ACC112 (cell line): ENCODE measurements around the gene SLC5A1.

Experiments used
- H2AFZ ChIP-seq: fragments of 200-600 bp; sonication (generic); one replicate; pipeline ENCODE4 v1.6.0; 2017; ENCODE audit warnings: antibody characterized with exemption, low read length; ENCODE audit not compliant: unreplicated experiment
- H3K27ac ChIP-seq: fragments of 200-600 bp; sonication (generic); 2 replicates; pipeline ENCODE4 v1.5.1; 2014; ENCODE audit warnings: low read depth, mild to moderate bottlenecking, antibody characterized with exemption, low read length, moderate library complexity
- H3K27me3 ChIP-seq: fragments of 200-600 bp; sonication (generic); 2 replicates; pipeline ENCODE4 v1.6.1; 2014; ENCODE audit warnings: mild to moderate bottlenecking, antibody characterized with exemption, low read length, moderate library complexity, mixed read lengths; ENCODE audit not compliant: insufficient read depth
- H3K36me3 ChIP-seq: fragments of 200-600 bp; sonication (generic); 2 replicates; pipeline ENCODE4 v1.6.1; 2016; ENCODE audit warnings: mild to moderate bottlenecking, antibody characterized with exemption, low read length, moderate library complexity, mixed read lengths; ENCODE audit not compliant: insufficient read depth
- H3K4me1 ChIP-seq: fragments of 200-600 bp; sonication (generic); one replicate; pipeline ENCODE4 v1.6.1; 2016; ENCODE audit warnings: low read length, mixed read lengths; ENCODE audit not compliant: insufficient read depth, unreplicated experiment, control insufficient read depth
- H3K4me3 ChIP-seq: fragments of 200-600 bp; sonication (generic); 2 replicates; pipeline ENCODE4 v1.5.1; 2014; ENCODE audit warnings: mild to moderate bottlenecking, low read depth, low read length
- H3K79me2 ChIP-seq: fragments of 200-600 bp; sonication (generic); one replicate; pipeline ENCODE4 v1.6.0; 2016; ENCODE audit warnings: low read length; ENCODE audit not compliant: control insufficient read depth, unreplicated experiment, insufficient read depth

SLC5A1 gene

DNA sequence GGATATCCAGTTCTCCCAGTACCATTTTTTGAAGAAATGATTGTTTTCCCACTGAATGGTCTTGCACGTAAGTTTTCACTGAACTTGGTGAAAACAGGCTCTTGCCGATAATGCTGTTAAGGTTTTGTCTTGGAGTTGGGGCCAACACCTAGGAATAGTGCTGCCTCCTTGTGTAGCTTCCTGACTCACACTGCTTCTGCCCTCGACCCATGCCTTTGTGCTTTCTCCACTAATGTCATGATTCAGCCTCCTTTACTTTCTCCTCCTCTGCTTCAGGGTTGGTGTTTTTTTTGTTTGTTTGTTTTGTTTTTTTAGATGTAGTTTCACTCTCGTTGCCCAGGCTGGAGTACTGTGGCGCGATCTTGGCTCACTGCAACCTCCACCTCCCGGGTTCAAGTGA, 30.2 kb downstream of the SLC5A1 start:
- H3K27me3 ChIP-seq = peaks cover 14% of the 10 kb centered on the region; the same call in 1 of the 2 replicates
- H3K79me2 ChIP-seq = no peaks in the 10 kb centered on the region
- H3K4me3 ChIP-seq = no peak overlapping the region
- no peak overlapping the region for H2AFZ ChIP-seq
- H3K36me3 ChIP-seq = no peaks in the 10 kb centered on the region
- H3K4me1 ChIP-seq = no peaks in the 10 kb centered on the region
- no peak overlapping the region for H3K27ac ChIP-seq

DNA sequence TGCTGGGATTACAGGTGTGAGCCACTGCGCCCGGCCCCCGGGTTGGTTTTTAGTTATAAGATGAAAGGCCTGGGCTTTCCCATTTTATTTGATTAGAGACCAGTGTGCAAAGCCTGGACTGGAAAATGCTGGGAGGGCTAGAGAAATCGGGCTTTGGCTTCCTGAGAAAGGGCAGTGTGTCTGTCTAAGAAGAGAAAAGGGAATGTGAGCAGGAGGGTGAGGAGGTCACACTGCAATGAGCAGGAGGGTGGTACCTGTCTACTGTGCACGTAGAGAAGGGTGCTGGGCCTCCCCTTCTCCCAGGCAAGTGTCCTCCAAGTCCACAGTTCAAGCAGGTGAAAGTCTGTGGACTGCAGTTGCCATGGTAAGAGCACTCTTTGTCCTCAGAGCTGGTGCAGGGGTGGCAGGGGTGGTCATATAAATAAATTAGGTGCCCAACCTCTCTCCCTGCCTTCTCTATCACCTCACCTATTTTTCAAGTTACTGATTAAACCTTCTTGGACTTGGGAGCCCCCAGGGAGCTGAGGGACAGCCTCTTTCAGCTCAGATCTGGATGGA, 30.8 kb downstream of the SLC5A1 start:
- peaks cover 1% of the 10 kb centered on the region for H3K4me1 ChIP-seq
- H3K36me3 ChIP-seq = no peaks in the 10 kb centered on the region
- no peaks in the 10 kb centered on the region for H3K79me2 ChIP-seq
- H3K27me3 ChIP-seq = peaks cover 10% of the 10 kb centered on the region; the same call in 1 of the 2 replicates
- no peak overlapping the region for H2AFZ ChIP-seq
- no peak overlapping the region for H3K27ac ChIP-seq
- H3K4me3 ChIP-seq = no peak overlapping the region

- Histone ChIP-seq H3K4me3 (no peak overlapping the region), H3K79me2 (no peaks in the 10 kb centered on the region), H3K4me1 (peaks cover 11% of the 10 kb centered on the region), H3K27me3 (peaks cover 10% of the 10 kb centered on the region; the same call in 1 of the 2 replicates), H3K27ac (no peak overlapping the region), H3K36me3 (no peaks in the 10 kb centered on the region), H2AFZ (no peak overlapping the region)
These were observed 33.1 kb downstream of the SLC5A1 start for GRCh38 chr22:32075997-32076760.

GRCh38 chr22:32076761-32077084, 33.7 kb downstream of the SLC5A1 start:
- H3K79me2 ChIP-seq = no peaks in the 10 kb centered on the region
- H3K36me3 ChIP-seq = no peaks in the 10 kb centered on the region
- no peak overlapping the region for H3K27ac ChIP-seq
- no peak overlapping the region for H3K4me3 ChIP-seq
- H3K4me1 ChIP-seq = peaks cover 11% of the 10 kb centered on the region
- H3K27me3 ChIP-seq = peaks cover 10% of the 10 kb centered on the region; the same call in 1 of the 2 replicates
- no peak overlapping the region for H2AFZ ChIP-seq

- Histone ChIP-seq H3K27me3 (peaks cover 10% of the 10 kb centered on the region; the same call in 1 of the 2 replicates), H3K4me3 (no peak overlapping the region), H3K4me1 (peaks cover 11% of the 10 kb centered on the region), H2AFZ (no peak overlapping the region), H3K79me2 (no peaks in the 10 kb centered on the region), H3K27ac (no peak overlapping the region), H3K36me3 (no peaks in the 10 kb centered on the region)
These were observed 34.1 kb downstream of the SLC5A1 start for GRCh38 chr22:32077151-32077550.

DNA sequence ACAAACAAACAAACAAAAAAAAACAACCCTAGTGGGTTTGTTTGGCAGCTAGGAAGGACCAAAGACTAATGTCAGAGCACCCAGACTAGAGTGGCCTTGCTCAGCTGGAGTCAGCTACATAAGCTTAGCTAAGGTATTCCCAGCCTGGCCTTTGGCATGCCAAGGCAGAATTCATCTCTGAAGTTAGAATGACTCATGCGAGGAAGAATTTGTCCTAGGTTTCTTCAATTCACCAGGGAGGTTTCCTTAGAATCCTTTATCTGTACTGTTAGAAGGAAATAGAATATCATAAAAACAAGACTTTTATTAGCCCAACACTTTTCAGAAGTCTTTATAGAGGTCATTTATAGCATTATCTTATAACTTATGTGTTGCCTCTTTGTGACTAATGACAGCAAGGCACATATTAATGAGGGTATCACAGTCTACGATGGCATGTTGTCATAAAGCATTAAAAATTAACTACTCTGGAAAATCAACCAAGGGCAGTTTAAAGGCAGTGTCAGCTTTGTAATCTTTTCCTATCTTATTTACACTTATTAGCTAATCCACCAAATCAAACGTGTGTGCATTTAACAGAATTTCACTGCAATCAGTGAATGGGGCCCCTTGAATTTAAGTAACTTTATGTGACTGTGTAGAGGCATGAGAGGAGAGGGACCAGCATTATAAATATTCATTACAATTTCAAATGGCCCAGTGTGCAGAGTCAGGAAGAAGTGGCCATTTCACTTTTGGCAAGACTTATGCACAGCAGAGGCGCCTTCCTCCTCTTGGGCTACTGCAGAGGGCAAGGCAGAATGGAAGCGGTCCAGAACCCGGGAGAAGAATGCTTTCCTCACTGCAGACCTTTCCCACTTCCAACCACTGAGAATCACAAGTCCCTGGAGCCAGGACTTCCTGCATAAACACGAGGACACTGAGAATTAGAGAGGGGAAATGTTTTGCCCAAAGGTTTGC, 36.3 kb downstream of the SLC5A1 start:
- Histone ChIP-seq H3K4me1 (peaks cover 11% of the 10 kb centered on the region), H3K36me3 (no peaks in the 10 kb centered on the region), H3K27ac (no peak overlapping the region), H3K27me3 (peaks cover 10% of the 10 kb centered on the region; the same call in 1 of the 2 replicates), H3K4me3 (no peak overlapping the region), H3K79me2 (no peaks in the 10 kb centered on the region), H2AFZ (no peak overlapping the region)

GRCh38 chr22:32080904-32081303, 37.8 kb downstream of the SLC5A1 start:
- Histone ChIP-seq H3K79me2 (no peaks in the 10 kb centered on the region), H3K27me3 (peaks cover 2% of the 10 kb centered on the region; the same call in 1 of the 2 replicates), H3K27ac (no peak overlapping the region), H3K36me3 (no peaks in the 10 kb centered on the region), H3K4me3 (no peak overlapping the region), H2AFZ (no peak overlapping the region), H3K4me1 (peaks cover 11% of the 10 kb centered on the region)

DNA sequence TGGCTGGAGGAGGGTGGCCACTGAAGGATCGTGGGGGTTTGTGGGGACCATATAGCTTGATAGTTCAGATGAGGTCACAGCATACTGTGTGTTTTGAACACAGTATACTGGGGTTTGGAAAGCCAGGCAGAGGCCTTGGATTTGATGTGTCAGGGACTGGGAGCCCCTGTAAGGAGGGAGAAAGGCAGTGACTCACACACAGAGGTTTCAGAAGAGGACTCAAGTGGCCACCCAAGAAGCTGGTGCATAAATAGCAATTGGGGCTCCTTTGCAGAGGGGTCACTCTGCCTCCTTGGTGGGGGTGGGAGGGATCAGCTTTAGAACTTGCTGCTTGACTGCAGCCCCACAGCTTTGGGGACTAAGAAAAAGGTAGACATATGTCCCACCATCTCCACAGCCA, 39.3 kb downstream of the SLC5A1 start:
- H3K4me3 ChIP-seq = no peak overlapping the region
- H3K4me1 ChIP-seq = peaks cover 11% of the 10 kb centered on the region
- H3K27ac ChIP-seq = no peak overlapping the region
- H3K79me2 ChIP-seq = no peaks in the 10 kb centered on the region
- no peaks in the 10 kb centered on the region for H3K36me3 ChIP-seq
- peaks cover 10% of the 10 kb centered on the region for H3K27me3 ChIP-seq
- H2AFZ ChIP-seq = no peak overlapping the region

DNA sequence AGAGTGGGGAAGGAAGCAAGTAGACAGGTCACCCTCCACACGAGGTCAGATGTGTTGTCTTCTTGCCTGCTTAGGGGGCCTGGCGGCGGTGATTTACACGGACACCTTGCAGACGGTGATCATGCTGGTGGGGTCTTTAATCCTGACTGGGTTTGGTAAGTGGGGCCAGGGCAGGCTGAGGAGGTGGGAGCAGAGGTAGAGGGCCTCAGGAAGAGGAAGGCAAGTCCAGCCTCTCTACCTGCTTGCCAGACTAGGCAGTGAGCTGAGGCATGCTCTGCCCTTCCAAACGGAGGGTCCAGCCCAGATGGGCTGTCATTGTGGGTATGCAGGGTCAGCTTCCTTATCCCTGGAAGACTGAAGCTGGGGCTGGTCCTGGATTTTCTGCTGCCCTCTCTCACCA, 39.9 kb downstream of the SLC5A1 start:
- Histone ChIP-seq H3K27me3 (peaks cover 14% of the 10 kb centered on the region), H3K27ac (no peak overlapping the region), H3K4me3 (no peak overlapping the region), H3K4me1 (peaks cover 11% of the 10 kb centered on the region), H3K79me2 (no peaks in the 10 kb centered on the region), H2AFZ (no peak overlapping the region), H3K36me3 (no peaks in the 10 kb centered on the region)

DNA sequence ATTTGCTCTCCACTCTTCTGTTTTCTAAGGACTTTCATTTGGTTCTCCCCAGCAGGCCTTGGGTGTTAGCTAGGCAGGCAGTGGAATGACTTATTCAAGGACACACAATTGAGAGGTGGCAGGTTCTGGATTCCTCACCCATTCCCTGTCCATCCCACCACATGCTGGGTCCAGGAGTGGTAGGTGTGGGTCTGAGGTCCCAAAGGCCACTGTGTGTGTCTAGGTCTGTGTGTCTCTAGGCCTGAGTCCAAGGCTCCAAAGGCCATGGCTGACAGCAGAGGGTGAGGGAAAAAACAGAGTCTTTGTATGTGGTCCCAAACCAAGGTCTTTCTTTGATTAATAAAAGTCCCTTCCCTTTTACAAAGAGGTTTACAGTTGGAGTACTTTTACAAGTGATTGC, 40.8 kb downstream of the SLC5A1 start:
- Histone ChIP-seq H3K4me3 (no peak overlapping the region), H3K27ac (no peak overlapping the region), H2AFZ (no peak overlapping the region), H3K79me2 (no peaks in the 10 kb centered on the region), H3K27me3 (peaks cover 17% of the 10 kb centered on the region), H3K36me3 (no peaks in the 10 kb centered on the region), H3K4me1 (peaks cover 10% of the 10 kb centered on the region)
